MM.1S (cell line): ENCODE results near the gene CALM1.

Source experiments
- DNase-seq: peaks from one replicate; pipeline ENCODE4 v3.0.0-alpha.2; 2015
- H2AFZ ChIP-seq: fragments of 300-600 bp; sonication (generic); 2 replicates; pipeline ENCODE4 v1.6.0; 2016; ENCODE audit warnings: antibody characterized with exemption, low read length
- H3F3A ChIP-seq: fragments of 300-600 bp; sonication (generic); 2 replicates; pipeline ENCODE4 v1.6.1; 2016; ENCODE audit warnings: mild to moderate bottlenecking, antibody characterized with exemption, low read length, moderate library complexity, mixed read lengths; ENCODE audit not compliant: insufficient read depth
- H3K27ac ChIP-seq: fragments of 300-600 bp; sonication (generic); 2 replicates; pipeline ENCODE4 v1.5.1; 2016; ENCODE audit warnings: mild to moderate bottlenecking, low read length
- H3K27me3 ChIP-seq: fragments of 300-600 bp; sonication (generic); replicated peaks from 2 replicates; pipeline ENCODE4 v1.6.0; 2016; ENCODE audit warnings: low read length; ENCODE audit not compliant: insufficient read depth
- H3K36me3 ChIP-seq: fragments of 300-600 bp; sonication (generic); replicated peaks from 2 replicates; pipeline ENCODE4 v1.6.1; 2016; ENCODE audit warnings: mild to moderate bottlenecking, low read length, mixed read lengths; ENCODE audit not compliant: insufficient read depth
- H3K4me1 ChIP-seq: fragments of 300-600 bp; sonication (generic); 2 replicates; pipeline ENCODE4 v1.6.1; 2016; ENCODE audit warnings: low read length, mixed read lengths
- H3K4me2 ChIP-seq: fragments of 300-600 bp; sonication (generic); 2 replicates; pipeline ENCODE4 v1.6.0; 2016; ENCODE audit warnings: low read depth, low read length
- H3K4me3 ChIP-seq: fragments of 300-600 bp; sonication (generic); 2 replicates; pipeline ENCODE4 v1.5.1; 2016; ENCODE audit warnings: low read length, mixed read lengths
- H3K79me2 ChIP-seq: fragments of 300-600 bp; sonication (generic); 2 replicates; pipeline ENCODE4 v1.6.1; 2016; ENCODE audit warnings: mixed run types, low read length, mixed read lengths
- H3K9ac ChIP-seq: fragments of 300-600 bp; sonication (generic); 2 replicates; pipeline ENCODE4 v1.6.1; 2016; ENCODE audit warnings: low read length, mixed read lengths
- H3K9me2 ChIP-seq: fragments of 300-600 bp; sonication (generic); replicated peaks from 2 replicates; pipeline ENCODE4 v1.6.1; 2016; ENCODE audit warnings: mild to moderate bottlenecking, low read length, mixed read lengths; ENCODE audit not compliant: insufficient read depth
- H3K9me3 ChIP-seq: fragments of 300-600 bp; sonication (generic); replicated peaks from 2 replicates; pipeline ENCODE4 v1.6.1; 2016; ENCODE audit warnings: mild to moderate bottlenecking, low read length, mixed read lengths; ENCODE audit not compliant: insufficient read depth
- H4K20me1 ChIP-seq: fragments of 300-600 bp; sonication (generic); 2 replicates; pipeline ENCODE4 v1.6.1; 2016; ENCODE audit warnings: mild to moderate bottlenecking, low read length, moderate library complexity, mixed read lengths; ENCODE audit not compliant: insufficient read depth
- EZH2 ChIP-seq: fragments of 300-600 bp; sonication (generic); optimal IDR thresholded peaks from 2 replicates; pipeline ENCODE3; 2017; ENCODE audit warnings: low read depth, mild to moderate bottlenecking, antibody characterized with exemption, low read length, mixed read lengths
- EZH2phosphoT487 ChIP-seq: fragments of 300-600 bp; sonication (generic); IDR thresholded peaks from 2 replicates; pipeline ENCODE4 v1.6.1; 2018; ENCODE audit warnings: antibody characterized with exemption, low read length
- TF ChIP-seq, protein P1 (sequence below): fragments of 300-600 bp; sonication (generic); IDR thresholded peaks from 2 replicates; pipeline ENCODE4 v1.5.1; 2016; ENCODE audit warnings: antibody characterized with exemption, low read length, mixed read lengths

CALM1 gene

DNA sequence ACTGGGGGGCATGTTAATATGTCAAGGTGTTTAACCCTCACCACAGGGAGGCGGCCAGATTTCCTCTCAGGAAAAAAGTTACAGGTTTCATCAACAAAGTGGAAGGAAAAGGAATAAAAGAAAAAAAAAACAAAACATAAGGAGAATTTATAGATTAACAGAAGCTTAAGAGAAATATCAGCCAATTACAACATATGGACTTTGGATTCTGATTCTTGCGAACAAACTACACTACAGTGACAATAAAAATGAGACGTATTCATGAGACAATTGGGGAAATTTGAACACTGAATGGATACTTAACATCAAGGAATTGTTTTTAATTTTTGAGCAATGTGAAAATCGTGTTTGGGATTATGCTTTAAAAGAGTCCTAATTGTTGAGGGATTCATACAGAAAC, 60.4 kb downstream of the CALM1 start:
- H3K27ac ChIP-seq, result no peak overlapping the region
- no peaks in the 10 kb centered on the region for H3K9me2 ChIP-seq
- no peaks in the 10 kb centered on the region for H3F3A ChIP-seq
- no peaks in the 10 kb centered on the region for H3K9me3 ChIP-seq
- H3K79me2 ChIP-seq, result no peaks in the 10 kb centered on the region
- H3K4me3 ChIP-seq, result no peak overlapping the region
- no peak overlapping the region for H3K9ac ChIP-seq
- no peak overlapping the region for H2AFZ ChIP-seq
- no peak overlapping the region for H3K4me2 ChIP-seq
- H3K36me3 ChIP-seq, result no peaks in the 10 kb centered on the region
- no peaks in the 10 kb centered on the region for H3K4me1 ChIP-seq
- no peaks in the 10 kb centered on the region for H3K27me3 ChIP-seq
- TF ChIP-seq, protein P1, sequence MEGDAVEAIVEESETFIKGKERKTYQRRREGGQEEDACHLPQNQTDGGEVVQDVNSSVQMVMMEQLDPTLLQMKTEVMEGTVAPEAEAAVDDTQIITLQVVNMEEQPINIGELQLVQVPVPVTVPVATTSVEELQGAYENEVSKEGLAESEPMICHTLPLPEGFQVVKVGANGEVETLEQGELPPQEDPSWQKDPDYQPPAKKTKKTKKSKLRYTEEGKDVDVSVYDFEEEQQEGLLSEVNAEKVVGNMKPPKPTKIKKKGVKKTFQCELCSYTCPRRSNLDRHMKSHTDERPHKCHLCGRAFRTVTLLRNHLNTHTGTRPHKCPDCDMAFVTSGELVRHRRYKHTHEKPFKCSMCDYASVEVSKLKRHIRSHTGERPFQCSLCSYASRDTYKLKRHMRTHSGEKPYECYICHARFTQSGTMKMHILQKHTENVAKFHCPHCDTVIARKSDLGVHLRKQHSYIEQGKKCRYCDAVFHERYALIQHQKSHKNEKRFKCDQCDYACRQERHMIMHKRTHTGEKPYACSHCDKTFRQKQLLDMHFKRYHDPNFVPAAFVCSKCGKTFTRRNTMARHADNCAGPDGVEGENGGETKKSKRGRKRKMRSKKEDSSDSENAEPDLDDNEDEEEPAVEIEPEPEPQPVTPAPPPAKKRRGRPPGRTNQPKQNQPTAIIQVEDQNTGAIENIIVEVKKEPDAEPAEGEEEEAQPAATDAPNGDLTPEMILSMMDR, result no peak
- TF ChIP-seq EZH2phosphoT487 (no peak), EZH2 (no peak)
- H4K20me1 ChIP-seq, result no peaks in the 10 kb centered on the region
- DNase-seq, result no peak
